ENCODE measurements around the gene MYOM1. TPM values are rescaled to one million over a fixed set of nuclear protein-coding genes. Genes with fewer than 3 reads are reported as not detected.

The MYOM1 gene
- total RNA-seq, 1 donor from 2014 or later = 0.26 TPM

DNA sequence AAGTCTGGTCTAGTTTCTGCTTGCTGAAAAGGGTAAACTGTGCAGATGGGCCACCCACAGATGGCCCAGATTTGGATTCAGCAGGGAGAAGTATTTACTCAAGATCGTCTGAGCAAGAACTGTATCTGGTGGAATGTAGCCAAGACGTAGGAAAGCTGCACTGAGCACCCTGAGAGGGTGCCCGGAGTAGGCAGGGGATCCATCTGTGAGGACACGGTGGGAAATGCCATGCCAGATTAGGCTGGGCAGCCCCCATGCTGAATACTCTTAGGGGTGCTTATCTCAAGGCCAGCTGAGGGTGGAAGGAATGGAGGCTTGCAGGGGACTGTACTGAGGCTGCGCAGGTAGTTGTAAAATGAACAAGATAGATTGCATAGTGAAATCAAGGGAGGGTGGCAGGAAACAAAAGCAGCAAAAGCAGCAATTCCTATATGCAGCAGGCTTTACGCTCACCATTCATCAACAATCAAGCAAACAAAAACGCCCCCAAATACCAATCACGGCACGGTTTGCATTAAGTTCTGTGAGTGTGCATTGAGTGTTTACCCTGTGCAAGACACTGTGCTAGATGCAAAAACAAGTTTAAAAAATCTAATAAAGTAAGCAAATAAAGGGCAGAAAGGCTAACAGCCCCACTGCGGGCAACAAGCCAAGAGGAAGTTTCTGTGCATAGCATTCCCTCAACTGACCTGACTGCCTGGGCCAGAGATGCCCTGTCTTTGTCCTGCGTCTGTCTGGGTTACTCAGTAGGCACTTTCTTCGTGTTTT lies 174.7 kb downstream of the MYOM1 start:
- DNase-seq (ENCODE audit: low read depth) (peak; percentile 80), FAIRE-seq (no peak)
- Histone ChIP-seq H3K4me3 (ENCODE audit: low read depth, low read length) (no peak overlapping the region), H3K36me3 (ENCODE audit: control insufficient read depth, insufficient read depth, low read length) (no peaks in the 10 kb centered on the region), H3K27me3 (ENCODE audit: control insufficient read depth, insufficient read depth, low read length) (no peaks in the 10 kb centered on the region)
- no peak for TF ChIP-seq CTCF (IDR thresholded peaks at IDR 0.05; ENCODE audit: insufficient read depth, low read length, severe bottlenecking)

- no peak overlapping the region for H3K4me3 ChIP-seq (ENCODE audit: low read depth, low read length)
- DNase-seq (ENCODE audit: low read depth) (no peak), FAIRE-seq (no peak)
- H3K27me3 ChIP-seq (ENCODE audit: control insufficient read depth, insufficient read depth, low read length) = no peaks in the 10 kb centered on the region
- H3K36me3 ChIP-seq (ENCODE audit: control insufficient read depth, insufficient read depth, low read length) = no peaks in the 10 kb centered on the region
- TF ChIP-seq CTCF (IDR thresholded peaks at IDR 0.05; ENCODE audit: insufficient read depth, low read length, severe bottlenecking) = no peak
Observed at GRCh38 chr18:3042379-3042778, 177.4 kb downstream of the MYOM1 start.

GRCh38 chr18:3041843-3042242 lies 177.9 kb downstream of the MYOM1 start:
- FAIRE-seq (no peak), DNase-seq (ENCODE audit: low read depth) (no peak)
- no peaks in the 10 kb centered on the region for H3K27me3 ChIP-seq (ENCODE audit: control insufficient read depth, insufficient read depth, low read length)
- H3K4me3 ChIP-seq (ENCODE audit: low read depth, low read length) = no peak overlapping the region
- TF ChIP-seq CTCF (IDR thresholded peaks at IDR 0.05; ENCODE audit: insufficient read depth, low read length, severe bottlenecking) = no peak
- H3K36me3 ChIP-seq (ENCODE audit: control insufficient read depth, insufficient read depth, low read length) = no peaks in the 10 kb centered on the region

DNA sequence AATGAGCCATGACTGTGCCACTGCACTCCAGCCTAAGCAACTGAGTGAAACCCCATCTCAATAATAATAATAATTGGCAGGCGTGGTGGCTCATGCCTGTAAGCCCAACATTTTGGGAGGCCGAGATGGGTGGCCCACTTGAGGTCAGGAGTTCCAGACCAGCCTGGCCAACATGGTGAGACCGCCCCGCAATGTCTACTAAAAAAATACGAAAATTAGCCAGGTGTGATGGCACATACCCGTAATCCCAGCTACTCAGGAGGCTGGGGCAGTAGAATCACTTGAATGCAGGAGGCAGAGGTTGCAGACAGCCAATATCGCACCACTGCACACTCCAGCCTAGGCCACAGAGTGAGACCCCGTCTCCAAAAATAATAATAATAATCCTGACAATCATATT lies 178.9 kb downstream of the MYOM1 start:
- Histone ChIP-seq H3K27me3 (ENCODE audit: control insufficient read depth, insufficient read depth, low read length) (no peaks in the 10 kb centered on the region), H3K36me3 (ENCODE audit: control insufficient read depth, insufficient read depth, low read length) (no peaks in the 10 kb centered on the region), H3K4me3 (ENCODE audit: low read depth, low read length) (no peak overlapping the region)
- DNase-seq (ENCODE audit: low read depth) (no peak), FAIRE-seq (no peak)
- TF ChIP-seq CTCF (IDR thresholded peaks at IDR 0.05; ENCODE audit: insufficient read depth, low read length, severe bottlenecking) = no peak

GRCh38 chr18:3040173-3040572 lies 179.6 kb downstream of the MYOM1 start:
- Histone ChIP-seq H3K27me3 (ENCODE audit: control insufficient read depth, insufficient read depth, low read length) (no peaks in the 10 kb centered on the region), H3K36me3 (ENCODE audit: control insufficient read depth, insufficient read depth, low read length) (no peaks in the 10 kb centered on the region), H3K4me3 (ENCODE audit: low read depth, low read length) (no peak overlapping the region)
- no peak for TF ChIP-seq CTCF (IDR thresholded peaks at IDR 0.05; ENCODE audit: insufficient read depth, low read length, severe bottlenecking)
- DNase-seq (ENCODE audit: low read depth) = peak; percentile 40
- FAIRE-seq = no peak

DNA sequence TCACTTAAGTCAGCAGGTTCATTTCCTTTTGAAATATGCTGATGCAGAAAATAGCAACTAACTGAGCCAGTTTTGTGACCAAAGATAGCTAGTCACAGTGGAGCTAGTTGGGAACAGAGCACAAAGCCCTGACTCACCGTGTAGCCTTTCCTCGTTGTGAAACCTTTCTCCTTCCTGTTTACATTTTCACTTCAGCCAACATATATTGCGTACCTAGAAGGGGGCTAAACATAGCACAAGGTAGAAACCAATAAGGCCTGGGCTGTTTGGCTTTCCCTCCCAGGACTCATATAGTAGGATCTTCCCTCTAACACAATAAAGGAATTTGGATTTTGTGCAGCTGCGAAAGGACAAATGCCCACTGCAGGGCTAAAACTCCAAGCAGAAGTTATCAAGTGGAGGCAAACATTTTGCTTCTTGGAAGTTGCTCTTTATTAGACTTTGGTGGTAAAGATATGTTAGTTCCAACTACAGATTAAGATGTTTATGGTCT lies 182.3 kb downstream of the MYOM1 start:
- FAIRE-seq (no peak), DNase-seq (ENCODE audit: low read depth) (peak; percentile 96)

More for the DNA sequence above, 182.3 kb downstream of the MYOM1 start:
- no peaks in the 10 kb centered on the region for H3K36me3 ChIP-seq (ENCODE audit: control insufficient read depth, insufficient read depth, low read length)
- no peak for TF ChIP-seq CTCF (IDR thresholded peaks at IDR 0.05; ENCODE audit: insufficient read depth, low read length, severe bottlenecking)
- H3K4me3 ChIP-seq (ENCODE audit: low read depth, low read length) = no peak overlapping the region
- no peaks in the 10 kb centered on the region for H3K27me3 ChIP-seq (ENCODE audit: control insufficient read depth, insufficient read depth, low read length)

Measured in bronchial epithelial cell (primary cell).